HG03159 (cell line): ENCODE data around the gene NUCB1.
"Not testable (repeated sequence)": the region's sequence is repeated elsewhere in the genome, so short reads cannot be mapped to it uniquely, and the experiment has no call there.

ENCODE experiments used
- ATAC-seq: cut with Tn5 transposase; IDR thresholded peaks from one replicate; pipeline ENCODE4 v1.9.1; 2021; ENCODE audit warnings: mild to moderate bottlenecking, moderate library complexity; ENCODE audit not compliant: unreplicated experiment

NUCB1 gene

GRCh38 chr19:48873476-48874302, 26.4 kb upstream of the NUCB1 start:
- ATAC-seq, result no peak

GRCh38 chr19:48874303-48875135, 25.6 kb upstream of the NUCB1 start:
- no peak for ATAC-seq

DNA sequence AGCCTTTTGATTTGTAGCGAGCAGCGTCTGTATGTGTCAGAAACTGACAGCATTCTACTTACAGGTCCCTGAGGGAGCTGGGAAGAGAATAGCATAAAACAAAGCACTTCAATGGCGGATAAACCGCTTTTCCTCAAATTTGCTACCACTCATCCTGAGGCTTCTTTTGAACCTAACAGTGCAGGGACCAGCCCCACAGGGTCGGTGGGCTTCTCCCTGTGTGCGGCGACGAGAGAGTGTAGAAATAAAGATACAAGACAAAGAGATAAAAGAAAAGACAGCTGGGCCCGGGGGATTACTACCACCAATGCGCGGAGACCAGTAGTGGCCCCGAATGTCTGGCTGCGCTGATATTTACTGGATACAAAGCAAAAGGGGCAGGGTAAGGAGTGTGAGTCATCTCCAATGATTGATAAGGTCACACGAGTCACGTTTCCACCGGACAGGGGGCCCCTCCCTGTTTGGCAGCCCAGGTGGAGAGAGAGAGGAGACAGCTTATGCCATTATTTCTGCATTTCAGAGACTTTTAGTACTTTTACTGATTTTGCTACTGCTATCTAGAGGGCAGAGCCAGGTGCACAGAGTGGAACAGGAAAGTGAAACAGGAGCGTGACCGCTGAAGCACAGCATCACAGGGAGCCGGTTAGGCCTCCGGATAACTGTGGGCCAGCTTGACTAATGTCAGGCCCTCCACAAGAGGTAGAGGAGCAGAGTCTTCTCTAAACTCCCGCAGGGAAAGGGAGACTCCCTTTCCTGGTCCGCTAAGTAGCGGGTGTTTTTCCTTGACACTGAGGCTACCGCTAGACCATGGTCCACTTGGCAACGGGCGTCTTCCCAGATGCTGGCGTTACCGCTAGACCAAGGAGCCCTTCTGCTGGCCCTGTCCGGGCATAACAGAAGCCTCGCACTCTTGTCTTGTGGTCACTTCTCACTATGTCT, 23.8 kb upstream of the NUCB1 start:
- not testable (repeated sequence) for ATAC-seq

DNA sequence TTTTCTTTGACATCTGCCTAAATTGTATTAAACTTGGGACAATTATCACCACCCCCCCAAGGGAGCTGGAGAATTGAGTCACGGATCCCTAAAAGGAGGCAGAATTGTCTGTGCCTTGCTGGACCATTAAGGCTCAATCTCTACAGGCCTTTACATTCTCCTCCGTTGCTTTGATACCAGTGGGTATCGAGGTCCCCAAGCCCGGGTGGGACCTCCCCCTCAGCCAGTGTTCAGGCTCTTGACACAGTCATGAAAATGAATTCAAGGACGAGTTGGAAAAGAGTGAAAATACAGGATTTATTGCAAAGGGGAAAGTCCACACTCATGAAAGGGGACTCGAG, 22.3 kb upstream of the NUCB1 start:
- ATAC-seq, result no peak

GRCh38 chr19:48878196-48879024, 21.7 kb upstream of the NUCB1 start:
- no peak for ATAC-seq

GRCh38 chr19:48879025-48879637, 21.0 kb upstream of the NUCB1 start:
- ATAC-seq, result no peak

GRCh38 chr19:48879696-48880095, 20.4 kb upstream of the NUCB1 start:
- not testable (repeated sequence) for ATAC-seq

DNA sequence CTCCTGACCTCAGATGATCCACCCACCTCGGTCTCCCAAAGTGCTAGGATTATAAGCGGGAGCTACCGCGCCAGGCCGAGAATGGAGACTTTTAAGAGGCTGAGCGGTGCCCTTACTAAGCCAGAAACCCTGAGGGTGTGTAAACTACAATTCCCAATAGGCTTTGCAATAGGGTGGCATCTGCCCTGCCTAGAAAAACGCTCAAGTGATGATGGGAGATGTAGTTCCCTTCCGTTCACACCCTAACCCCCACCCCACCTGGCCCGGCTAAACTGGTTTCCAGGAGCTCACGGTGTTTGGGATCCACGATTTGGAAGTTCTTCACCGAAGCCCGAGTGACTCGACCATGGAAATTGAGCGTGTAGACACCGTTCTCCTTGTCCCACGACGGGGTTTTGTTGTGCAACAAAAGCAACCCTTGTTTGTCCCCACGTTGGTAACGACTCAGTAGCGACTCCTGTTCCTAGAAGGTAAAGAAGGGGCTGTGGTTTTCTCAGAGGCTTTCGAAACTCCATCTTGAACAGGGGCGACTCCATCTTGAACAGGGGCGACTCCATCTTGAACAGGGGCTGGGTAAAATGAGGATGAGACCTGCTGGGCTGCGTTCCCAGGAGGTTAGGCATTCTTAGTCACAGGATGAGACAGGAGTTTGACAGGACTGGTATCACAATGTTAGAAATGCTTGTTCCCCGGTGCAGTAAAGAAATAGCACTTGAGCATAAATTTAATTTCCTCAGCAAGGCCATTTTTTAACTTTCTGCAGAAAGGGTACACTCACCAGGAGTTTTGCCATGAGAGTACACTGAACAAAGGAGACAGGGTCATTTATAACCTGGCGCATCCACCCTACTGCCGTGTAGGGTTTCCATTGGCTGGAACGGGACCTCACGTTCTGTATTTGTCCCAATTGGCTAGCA, 18.1 kb upstream of the NUCB1 start:
- ATAC-seq, result no peak

GRCh38 chr19:48883726-48884125, 16.4 kb upstream of the NUCB1 start:
- ATAC-seq, result no peak

DNA sequence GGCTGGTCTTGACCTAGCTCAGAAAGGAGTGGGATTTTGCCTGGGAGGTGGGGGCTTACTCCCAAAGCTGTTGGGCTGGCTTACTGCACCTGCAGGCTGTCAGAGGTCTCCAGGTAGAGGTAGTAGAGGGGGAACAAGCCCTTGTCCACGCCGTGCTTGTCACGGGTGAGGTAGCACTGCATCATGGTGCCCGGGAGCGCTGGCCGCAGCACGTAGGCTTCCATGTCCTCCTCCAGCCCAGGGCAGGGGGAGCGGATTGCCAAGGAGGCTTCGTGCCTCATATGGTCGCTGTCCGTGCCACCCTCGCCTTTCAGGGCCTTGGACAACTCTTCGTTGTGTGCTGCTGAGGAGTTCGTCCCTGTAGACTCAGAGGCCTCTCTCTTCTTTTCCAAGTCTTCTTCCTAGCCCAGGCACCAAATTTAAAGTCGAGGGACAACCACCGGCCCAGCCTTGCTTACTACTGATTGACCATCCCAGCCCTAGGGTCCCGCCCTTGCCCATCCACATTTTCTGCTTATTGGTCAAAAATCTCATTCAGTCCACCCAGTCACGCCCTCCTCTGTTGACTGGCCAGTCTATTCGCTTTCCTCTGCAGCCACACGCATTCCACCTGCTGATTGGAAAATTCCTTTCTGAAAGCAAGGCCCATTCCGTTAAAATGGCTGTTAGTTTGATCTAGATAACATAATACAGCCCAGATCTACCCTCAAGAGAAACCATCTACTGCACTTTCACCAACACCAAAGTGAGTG, 12.1 kb upstream of the NUCB1 start:
- ATAC-seq, result no peak

GRCh38 chr19:48889496-48889895, 10.6 kb upstream of the NUCB1 start:
- ATAC-seq, result not testable (repeated sequence)

GRCh38 chr19:48890551-48890950, 9.6 kb upstream of the NUCB1 start:
- ATAC-seq, result no peak

- no peak for ATAC-seq
Measured at GRCh38 chr19:48895226-48895625, 4.9 kb upstream of the NUCB1 start.

GRCh38 chr19:48896191-48896720, 3.9 kb upstream of the NUCB1 start:
- no peak for ATAC-seq

DNA sequence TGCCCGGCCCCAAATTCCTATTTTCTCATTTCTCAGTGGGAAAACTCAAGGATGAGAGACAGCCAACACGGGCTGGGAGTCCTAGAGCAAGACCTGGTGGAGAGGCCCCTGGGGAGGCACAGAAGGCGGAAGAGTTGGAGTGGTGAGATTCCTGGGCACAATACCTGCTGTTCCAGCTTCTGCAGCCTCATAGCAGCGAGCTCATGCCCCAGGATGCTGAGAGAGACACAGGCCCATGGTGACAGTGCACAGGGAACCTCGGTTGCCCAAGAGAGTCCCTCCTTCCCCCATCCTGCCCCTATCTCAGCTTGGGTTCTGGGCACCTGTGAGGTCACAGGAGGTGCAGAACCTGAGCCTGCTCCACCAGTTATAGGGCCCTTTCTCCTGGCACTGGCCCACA, 2.9 kb upstream of the NUCB1 start:
- ATAC-seq, result no peak

DNA sequence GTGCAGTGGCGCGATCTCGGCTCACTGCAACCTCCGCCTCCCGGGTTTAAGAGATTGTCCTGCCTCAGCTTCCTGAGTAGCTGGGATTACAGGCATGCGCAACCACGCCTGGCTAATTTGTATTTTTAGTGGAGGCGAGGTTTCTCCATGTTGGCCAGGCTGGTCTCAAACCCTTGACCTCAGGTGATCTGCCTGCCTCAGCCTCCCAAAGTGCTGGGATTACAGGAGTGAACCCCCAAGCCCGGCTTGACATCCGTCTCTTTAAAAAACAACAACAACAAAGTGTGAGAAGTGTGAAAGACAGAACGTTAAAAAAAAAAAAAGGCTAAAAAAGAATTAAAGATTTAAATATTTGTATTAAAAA, 744 bp upstream of the NUCB1 start:
- not testable (repeated sequence) for ATAC-seq

GRCh38 chr19:48900477-48901406, 630 bp downstream of the NUCB1 start:
- ATAC-seq, result peak; percentile 19
